ENCODE results near the gene HOXA1.
"Not testable (repeated sequence)": the region's sequence is repeated elsewhere in the genome, so short reads cannot be mapped to it uniquely, and the experiment has no call there.

DNA sequence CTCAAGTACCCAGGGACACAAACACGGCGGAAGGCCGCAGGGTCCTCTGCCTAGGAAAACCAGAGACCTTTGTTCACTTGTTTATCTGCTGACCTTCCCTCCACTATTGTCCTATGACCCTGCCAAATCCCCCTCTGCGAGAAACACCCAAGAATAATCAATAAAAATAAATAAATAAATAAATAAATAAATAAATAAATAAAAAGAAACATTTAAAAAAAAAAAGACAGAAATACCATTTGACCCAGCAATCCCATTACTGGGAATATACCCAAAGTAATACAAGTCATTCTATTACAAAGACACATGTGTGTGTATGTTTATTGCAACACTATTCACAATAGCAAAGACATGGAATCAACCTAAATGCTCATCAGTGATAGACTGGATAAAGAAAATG, 49.8 kb downstream of the HOXA1 start:
- TF ChIP-seq SUZ12 (IDR thresholded peaks at IDR 0.05; ENCODE audit: low read length); TAF1 (IDR thresholded peaks at IDR 0.05; ENCODE audit: low read depth, low read length); NRF1 (IDR thresholded peaks at IDR 0.05; ENCODE audit: low read depth, low read length); YY1 (IDR thresholded peaks at IDR 0.05; ENCODE audit: low read depth, low read length); CREB1 (IDR thresholded peaks at IDR 0.05); CEBPB (IDR thresholded peaks at IDR 0.05; ENCODE audit: low read depth, low read length): not testable (repeated sequence)
- TF ChIP-seq, protein P1, sequence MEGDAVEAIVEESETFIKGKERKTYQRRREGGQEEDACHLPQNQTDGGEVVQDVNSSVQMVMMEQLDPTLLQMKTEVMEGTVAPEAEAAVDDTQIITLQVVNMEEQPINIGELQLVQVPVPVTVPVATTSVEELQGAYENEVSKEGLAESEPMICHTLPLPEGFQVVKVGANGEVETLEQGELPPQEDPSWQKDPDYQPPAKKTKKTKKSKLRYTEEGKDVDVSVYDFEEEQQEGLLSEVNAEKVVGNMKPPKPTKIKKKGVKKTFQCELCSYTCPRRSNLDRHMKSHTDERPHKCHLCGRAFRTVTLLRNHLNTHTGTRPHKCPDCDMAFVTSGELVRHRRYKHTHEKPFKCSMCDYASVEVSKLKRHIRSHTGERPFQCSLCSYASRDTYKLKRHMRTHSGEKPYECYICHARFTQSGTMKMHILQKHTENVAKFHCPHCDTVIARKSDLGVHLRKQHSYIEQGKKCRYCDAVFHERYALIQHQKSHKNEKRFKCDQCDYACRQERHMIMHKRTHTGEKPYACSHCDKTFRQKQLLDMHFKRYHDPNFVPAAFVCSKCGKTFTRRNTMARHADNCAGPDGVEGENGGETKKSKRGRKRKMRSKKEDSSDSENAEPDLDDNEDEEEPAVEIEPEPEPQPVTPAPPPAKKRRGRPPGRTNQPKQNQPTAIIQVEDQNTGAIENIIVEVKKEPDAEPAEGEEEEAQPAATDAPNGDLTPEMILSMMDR (IDR thresholded peaks at IDR 0.05; ENCODE audit: control extremely low read depth in 1 of 3, insufficient read depth in 1 of 3, low read depth in 1 of 3, low read length in 3 of 3), result not testable (repeated sequence)
